ENCODE data around the gene C22orf31. TPM values are rescaled to one million over a fixed set of nuclear protein-coding genes. Genes with fewer than 3 reads are reported as not detected.

The C22orf31 gene
- total and polyA plus RNA-seq, 4 donors: 1.2 TPM; not detected in 3

DNA sequence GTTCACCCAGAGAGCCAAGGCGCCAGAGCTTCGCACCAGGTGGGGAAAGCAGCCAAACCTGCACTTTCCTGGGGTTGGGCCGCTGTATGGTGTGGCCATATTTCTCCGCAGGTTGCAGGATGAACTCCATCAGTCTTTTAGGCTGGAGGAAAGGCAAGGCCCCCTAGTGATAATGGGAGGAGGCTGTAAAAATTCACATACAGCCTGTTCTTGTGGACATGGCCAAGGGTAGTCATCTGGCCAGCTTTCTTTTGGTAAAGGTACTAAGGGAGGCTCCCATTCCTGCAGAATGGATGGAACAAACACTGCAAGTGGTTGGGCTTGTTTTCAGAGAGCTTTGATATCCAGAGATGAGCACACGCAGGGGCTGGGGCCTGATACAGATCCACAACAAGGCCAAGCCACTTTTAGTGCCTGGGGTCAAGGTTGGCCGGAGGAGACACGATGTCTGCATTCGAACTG, 29.6 kb downstream of the C22orf31 start:
- H3K9me3 ChIP-seq (ENCODE audit: control insufficient read depth, insufficient read depth, low read length): no peaks in the 10 kb centered on the region
- no peaks in the 10 kb centered on the region for H3K36me3 ChIP-seq (ENCODE audit: control insufficient read depth, insufficient read depth, low read length)
- no peaks in the 10 kb centered on the region for H3K27me3 ChIP-seq (ENCODE audit: control insufficient read depth, insufficient read depth, low read length)
- no peak for DNase-seq (ENCODE audit: low read depth in 4 of 6, low spot score in 6 of 6)
- peaks cover 32% of the 10 kb centered on the region for H3K4me1 ChIP-seq (ENCODE audit: control insufficient read depth, insufficient read depth, low read length)
- peak overlapping the region; percentile 89 for H3K27ac ChIP-seq (ENCODE audit: low read depth, low read length)
- WGBS (ENCODE audit: insufficient coverage): 78% methylated on average over 8 of the region's 8 CpGs
- no peak overlapping the region for H3K4me3 ChIP-seq (ENCODE audit: low read depth, low read length)

DNA sequence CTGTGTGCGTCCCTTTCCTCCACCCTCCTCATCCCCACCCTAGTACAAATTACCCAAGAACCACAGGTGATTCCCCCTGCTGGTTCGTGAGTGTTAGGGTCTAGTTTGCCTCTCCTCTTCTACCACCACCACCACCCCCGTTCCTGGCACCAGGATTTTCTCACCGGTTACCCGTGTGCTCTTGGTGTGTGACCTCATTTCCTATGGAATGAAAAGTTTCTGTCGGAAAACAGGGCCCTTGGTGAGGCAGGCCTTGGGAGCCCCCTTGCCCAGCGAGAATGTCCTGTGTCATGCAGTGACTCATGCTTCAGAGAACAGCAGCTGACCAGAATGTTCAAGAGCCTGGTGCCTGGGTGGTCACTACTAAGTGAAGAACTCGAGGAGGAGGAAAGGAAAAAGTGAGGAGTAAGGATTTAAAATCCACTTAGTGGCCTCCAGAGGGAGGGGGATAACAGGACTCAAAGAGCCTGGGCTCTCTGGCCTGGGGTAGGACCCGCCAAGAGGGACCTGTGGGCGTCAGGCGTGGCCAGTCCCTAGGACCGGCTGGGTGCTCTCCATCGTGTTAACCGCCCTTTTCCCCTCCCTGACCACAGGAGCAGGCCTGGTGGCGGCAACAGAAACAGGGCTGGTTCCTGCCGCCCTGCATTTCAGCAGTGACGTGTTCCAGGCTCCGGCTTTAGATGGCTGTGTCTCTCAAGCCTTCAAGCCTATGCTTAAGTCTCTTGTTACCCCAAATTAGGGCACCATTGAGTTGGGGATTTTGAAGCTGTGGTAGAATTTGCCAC, 30.2 kb downstream of the C22orf31 start:
- Histone ChIP-seq H3K4me1 (ENCODE audit: control insufficient read depth, insufficient read depth, low read length) (peaks cover 32% of the 10 kb centered on the region), H3K36me3 (ENCODE audit: control insufficient read depth, insufficient read depth, low read length) (no peaks in the 10 kb centered on the region), H3K27ac (ENCODE audit: low read depth, low read length) (peak overlapping the region; percentile 89), H3K9me3 (ENCODE audit: control insufficient read depth, insufficient read depth, low read length) (no peaks in the 10 kb centered on the region), H3K4me3 (ENCODE audit: low read depth, low read length) (no peak overlapping the region), H3K27me3 (ENCODE audit: control insufficient read depth, insufficient read depth, low read length) (no peaks in the 10 kb centered on the region)
- DNase-seq (ENCODE audit: low read depth in 4 of 6, low spot score in 6 of 6): peak in 2 of 6 donors; percentile 50 to 69
- WGBS (ENCODE audit: insufficient coverage): 53% methylated on average over 13 of the region's 18 CpGs

GRCh38 chr22:29030618-29031226, 30.9 kb downstream of the C22orf31 start:
- H3K4me3 ChIP-seq (ENCODE audit: low read depth, low read length): peak overlapping the region; percentile 31
- no peaks in the 10 kb centered on the region for H3K27me3 ChIP-seq (ENCODE audit: control insufficient read depth, insufficient read depth, low read length)
- no peaks in the 10 kb centered on the region for H3K9me3 ChIP-seq (ENCODE audit: control insufficient read depth, insufficient read depth, low read length)
- peak in 4 of 6 donors; percentile 63 to 89 (median 78) for DNase-seq (ENCODE audit: low read depth in 4 of 6, low spot score in 6 of 6)
- peak overlapping the region; percentile 89 for H3K27ac ChIP-seq (ENCODE audit: low read depth, low read length)
- H3K36me3 ChIP-seq (ENCODE audit: control insufficient read depth, insufficient read depth, low read length): no peaks in the 10 kb centered on the region
- peaks cover 32% of the 10 kb centered on the region for H3K4me1 ChIP-seq (ENCODE audit: control insufficient read depth, insufficient read depth, low read length)
- WGBS (ENCODE audit: insufficient coverage): 1% methylated on average over 22 of the region's 32 CpGs

GRCh38 chr22:29030016-29030617, 31.5 kb downstream of the C22orf31 start:
- Histone ChIP-seq H3K27ac (ENCODE audit: low read depth, low read length) (peak overlapping the region; percentile 89), H3K36me3 (ENCODE audit: control insufficient read depth, insufficient read depth, low read length) (no peaks in the 10 kb centered on the region), H3K4me3 (ENCODE audit: low read depth, low read length) (peak overlapping the region; percentile 31), H3K27me3 (ENCODE audit: control insufficient read depth, insufficient read depth, low read length) (no peaks in the 10 kb centered on the region), H3K9me3 (ENCODE audit: control insufficient read depth, insufficient read depth, low read length) (no peaks in the 10 kb centered on the region), H3K4me1 (ENCODE audit: control insufficient read depth, insufficient read depth, low read length) (peaks cover 32% of the 10 kb centered on the region)
- 12% methylated on average over 8 of the region's 20 CpGs for WGBS (ENCODE audit: insufficient coverage)
- peak in 1 of 6 donors; percentile 54 for DNase-seq (ENCODE audit: low read depth in 4 of 6, low spot score in 6 of 6)

- 80% methylated on average over 1 of the region's 9 CpGs for WGBS (ENCODE audit: insufficient coverage)
- no peaks in the 10 kb centered on the region for H3K27me3 ChIP-seq (ENCODE audit: control insufficient read depth, insufficient read depth, low read length)
- H3K4me3 ChIP-seq (ENCODE audit: low read depth, low read length): no peak overlapping the region
- peaks cover 32% of the 10 kb centered on the region for H3K4me1 ChIP-seq (ENCODE audit: control insufficient read depth, insufficient read depth, low read length)
- H3K9me3 ChIP-seq (ENCODE audit: control insufficient read depth, insufficient read depth, low read length): no peaks in the 10 kb centered on the region
- DNase-seq (ENCODE audit: low read depth in 4 of 6, low spot score in 6 of 6): no peak
- H3K36me3 ChIP-seq (ENCODE audit: control insufficient read depth, insufficient read depth, low read length): no peaks in the 10 kb centered on the region
- no peak overlapping the region for H3K27ac ChIP-seq (ENCODE audit: low read depth, low read length)
Measured at GRCh38 chr22:29029202-29030000, 32.2 kb downstream of the C22orf31 start.

- no peaks in the 10 kb centered on the region for H3K9me3 ChIP-seq (ENCODE audit: control insufficient read depth, insufficient read depth, low read length)
- H3K4me3 ChIP-seq (ENCODE audit: low read depth, low read length): no peak overlapping the region
- 95% methylated on average over 3 of the region's 4 CpGs for WGBS (ENCODE audit: insufficient coverage)
- H3K36me3 ChIP-seq (ENCODE audit: control insufficient read depth, insufficient read depth, low read length): no peaks in the 10 kb centered on the region
- peaks cover 32% of the 10 kb centered on the region for H3K4me1 ChIP-seq (ENCODE audit: control insufficient read depth, insufficient read depth, low read length)
- H3K27ac ChIP-seq (ENCODE audit: low read depth, low read length): no peak overlapping the region
- no peak for DNase-seq (ENCODE audit: low read depth in 4 of 6, low spot score in 6 of 6)
- no peaks in the 10 kb centered on the region for H3K27me3 ChIP-seq (ENCODE audit: control insufficient read depth, insufficient read depth, low read length)
Measured at GRCh38 chr22:29028468-29028867, 33.2 kb downstream of the C22orf31 start.

- WGBS (ENCODE audit: insufficient coverage): no CpG with 5 or more reads among the region's 3 CpGs
- Histone ChIP-seq H3K36me3 (ENCODE audit: control insufficient read depth, insufficient read depth, low read length) (no peaks in the 10 kb centered on the region), H3K4me3 (ENCODE audit: low read depth, low read length) (no peak overlapping the region), H3K4me1 (ENCODE audit: control insufficient read depth, insufficient read depth, low read length) (peaks cover 17% of the 10 kb centered on the region), H3K27ac (ENCODE audit: low read depth, low read length) (no peak overlapping the region), H3K27me3 (ENCODE audit: control insufficient read depth, insufficient read depth, low read length) (no peaks in the 10 kb centered on the region), H3K9me3 (ENCODE audit: control insufficient read depth, insufficient read depth, low read length) (no peaks in the 10 kb centered on the region)
- DNase-seq (ENCODE audit: low read depth in 4 of 6, low spot score in 6 of 6): no peak
Measured at GRCh38 chr22:29026579-29026978, 35.1 kb downstream of the C22orf31 start.

GRCh38 chr22:29023172-29023796, 38.3 kb downstream of the C22orf31 start:
- Histone ChIP-seq H3K27ac (ENCODE audit: low read depth, low read length) (no peak overlapping the region), H3K27me3 (ENCODE audit: control insufficient read depth, insufficient read depth, low read length) (no peaks in the 10 kb centered on the region), H3K9me3 (ENCODE audit: control insufficient read depth, insufficient read depth, low read length) (no peaks in the 10 kb centered on the region), H3K4me3 (ENCODE audit: low read depth, low read length) (no peak overlapping the region), H3K36me3 (ENCODE audit: control insufficient read depth, insufficient read depth, low read length) (no peaks in the 10 kb centered on the region), H3K4me1 (ENCODE audit: control insufficient read depth, insufficient read depth, low read length) (no peaks in the 10 kb centered on the region)
- 58% methylated on average over 3 of the region's 3 CpGs for WGBS (ENCODE audit: insufficient coverage)
- no peak for DNase-seq (ENCODE audit: low read depth in 4 of 6, low spot score in 6 of 6)
